GM19193 (cell line): Measurements from ENCODE around the gene CDK5RAP3.

Experiments
- POLR2A ChIP-seq: IDR thresholded peaks from 4 replicates; pipeline ENCODE4 v1.6.1; 2011; ENCODE audit not compliant: insufficient read depth, insufficient read length; ENCODE audit errors: extremely low read depth

CDK5RAP3 gene

GRCh38 chr17:48023400-48024148 is 52.7 kb downstream of the CDK5RAP3 start:
- TF ChIP-seq POLR2A: no peak

GRCh38 chr17:48024149-48025039 is 53.5 kb downstream of the CDK5RAP3 start:
- no peak for TF ChIP-seq POLR2A

- TF ChIP-seq POLR2A: no peak
Observed at GRCh38 chr17:48025040-48025903, 54.4 kb downstream of the CDK5RAP3 start.

DNA sequence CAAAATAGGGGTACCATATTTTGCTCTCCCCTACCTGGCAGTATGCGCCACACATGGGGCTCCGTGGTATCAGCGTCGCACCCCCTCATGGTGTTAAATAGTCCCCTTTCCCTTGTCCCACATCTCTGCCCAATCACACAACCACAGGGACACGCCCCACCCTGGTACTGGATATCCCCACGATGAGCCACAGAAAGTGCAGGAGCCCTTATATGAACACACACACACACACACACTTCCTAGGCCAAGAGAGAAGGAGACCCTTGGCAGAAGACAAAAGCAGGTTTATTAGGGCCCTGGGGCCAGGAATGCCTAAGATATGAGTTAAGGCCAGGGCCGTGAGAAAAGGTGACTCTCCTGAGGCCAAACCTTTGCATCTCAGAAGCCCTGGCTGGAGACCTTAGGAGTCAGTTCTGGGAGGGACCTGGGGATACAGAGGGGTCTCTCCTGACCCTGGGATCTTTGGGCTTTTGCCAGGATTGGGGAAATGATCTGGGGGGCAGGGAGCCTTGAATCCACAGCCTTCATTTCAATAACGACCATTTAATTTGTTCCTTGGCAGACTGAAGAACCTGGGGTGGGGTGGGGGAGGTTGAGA is 55.1 kb downstream of the CDK5RAP3 start:
- TF ChIP-seq POLR2A: no peak

GRCh38 chr17:48026502-48027321 is 55.8 kb downstream of the CDK5RAP3 start:
- TF ChIP-seq POLR2A: no peak

- no peak for TF ChIP-seq POLR2A
Observed at GRCh38 chr17:48027322-48027981, 56.5 kb downstream of the CDK5RAP3 start.

DNA sequence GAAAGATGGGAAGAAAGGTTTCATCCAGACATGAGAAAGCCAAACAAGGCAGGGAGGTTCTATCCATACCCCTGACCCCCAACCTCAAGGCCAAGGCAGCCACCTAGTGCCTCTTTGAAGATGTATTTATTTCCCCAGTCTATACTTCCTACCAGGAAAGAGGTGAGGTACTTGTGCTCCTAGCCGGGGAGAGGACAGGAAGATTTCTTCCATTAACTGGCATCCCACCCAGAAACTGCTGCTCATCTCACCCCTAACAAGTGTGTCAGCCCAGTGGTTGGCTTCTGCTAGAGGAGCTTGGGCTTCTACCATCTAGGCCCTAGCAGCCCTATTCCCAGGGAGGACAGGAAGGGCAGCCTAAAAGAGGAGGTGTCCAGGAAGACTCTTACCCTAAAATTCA is 57.8 kb downstream of the CDK5RAP3 start:
- TF ChIP-seq POLR2A: no peak

DNA sequence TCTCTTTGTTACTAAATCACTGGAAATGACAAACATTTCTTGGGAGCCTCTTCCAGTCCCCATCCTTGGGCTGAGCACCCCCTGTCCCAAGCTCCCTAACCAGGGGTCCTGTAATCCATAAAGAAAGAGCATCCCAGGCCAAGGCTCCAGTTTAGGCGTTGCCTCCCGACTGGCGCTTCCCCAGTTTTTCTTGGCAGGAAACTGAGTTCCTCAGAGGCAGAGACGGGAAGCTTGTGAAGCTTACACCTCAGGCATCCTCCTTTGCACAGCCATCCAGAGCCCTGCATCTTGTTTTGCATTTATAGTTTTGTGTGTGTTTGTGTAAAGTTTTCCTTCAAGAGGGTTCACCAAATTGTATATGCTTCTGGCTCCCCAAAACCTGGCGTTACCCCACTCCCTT is 59.6 kb downstream of the CDK5RAP3 start:
- TF ChIP-seq POLR2A: no peak
